NCI-H187 (cell line): ENCODE data around the gene MAEA.
"Not testable (repeated sequence)": the region's sequence is repeated elsewhere in the genome, so short reads cannot be mapped to it uniquely, and the experiment has no call there.

ENCODE experiments used
- DNase-seq, 2 experiments: peaks; one replicate each; lab custom pipeline; 2025; lab: John Stamatoyannopoulos, UW

The MAEA gene

GRCh38 chr4:1279253-1279652 lies 10.4 kb upstream of the MAEA start:
- DNase-seq: no peak

GRCh38 chr4:1283711-1284110 lies 6.0 kb upstream of the MAEA start:
- DNase-seq: no peak

- DNase-seq: no peak
Measured at GRCh38 chr4:1285151-1285789, 4.4 kb upstream of the MAEA start.

GRCh38 chr4:1285790-1286553 lies 3.7 kb upstream of the MAEA start:
- no peak for DNase-seq

- no peak for DNase-seq
Measured at GRCh38 chr4:1288786-1289185, 905 bp upstream of the MAEA start.

GRCh38 chr4:1290165-1290977 lies 680 bp downstream of the MAEA start:
- DNase-seq: no peak

- no peak for DNase-seq
Measured at GRCh38 chr4:1291091-1291490, 1.4 kb downstream of the MAEA start.

- no peak for DNase-seq
Measured at GRCh38 chr4:1291996-1292702, 2.5 kb downstream of the MAEA start.

GRCh38 chr4:1292703-1293011 lies 3.0 kb downstream of the MAEA start:
- not testable (repeated sequence) for DNase-seq

GRCh38 chr4:1293531-1293941 lies 3.8 kb downstream of the MAEA start:
- DNase-seq: no peak

GRCh38 chr4:1293991-1294390 lies 4.3 kb downstream of the MAEA start:
- no peak for DNase-seq

- no peak for DNase-seq
Measured at GRCh38 chr4:1294424-1294823, 4.7 kb downstream of the MAEA start.

- DNase-seq: no peak
Measured at GRCh38 chr4:1294891-1295290, 5.2 kb downstream of the MAEA start.

- no peak for DNase-seq
Measured at GRCh38 chr4:1295405-1296055, 5.8 kb downstream of the MAEA start.

GRCh38 chr4:1296324-1297022 lies 6.8 kb downstream of the MAEA start:
- DNase-seq: no peak

GRCh38 chr4:1297023-1297395 lies 7.3 kb downstream of the MAEA start:
- DNase-seq: no peak

- DNase-seq: no peak
Measured at GRCh38 chr4:1297456-1298325, 8.0 kb downstream of the MAEA start.

GRCh38 chr4:1298461-1298860 lies 8.8 kb downstream of the MAEA start:
- DNase-seq: no peak

- no peak for DNase-seq
Measured at GRCh38 chr4:1299301-1299860, 9.7 kb downstream of the MAEA start.
